ENCODE measurements around the gene RBBP7.

RBBP7 gene

DNA sequence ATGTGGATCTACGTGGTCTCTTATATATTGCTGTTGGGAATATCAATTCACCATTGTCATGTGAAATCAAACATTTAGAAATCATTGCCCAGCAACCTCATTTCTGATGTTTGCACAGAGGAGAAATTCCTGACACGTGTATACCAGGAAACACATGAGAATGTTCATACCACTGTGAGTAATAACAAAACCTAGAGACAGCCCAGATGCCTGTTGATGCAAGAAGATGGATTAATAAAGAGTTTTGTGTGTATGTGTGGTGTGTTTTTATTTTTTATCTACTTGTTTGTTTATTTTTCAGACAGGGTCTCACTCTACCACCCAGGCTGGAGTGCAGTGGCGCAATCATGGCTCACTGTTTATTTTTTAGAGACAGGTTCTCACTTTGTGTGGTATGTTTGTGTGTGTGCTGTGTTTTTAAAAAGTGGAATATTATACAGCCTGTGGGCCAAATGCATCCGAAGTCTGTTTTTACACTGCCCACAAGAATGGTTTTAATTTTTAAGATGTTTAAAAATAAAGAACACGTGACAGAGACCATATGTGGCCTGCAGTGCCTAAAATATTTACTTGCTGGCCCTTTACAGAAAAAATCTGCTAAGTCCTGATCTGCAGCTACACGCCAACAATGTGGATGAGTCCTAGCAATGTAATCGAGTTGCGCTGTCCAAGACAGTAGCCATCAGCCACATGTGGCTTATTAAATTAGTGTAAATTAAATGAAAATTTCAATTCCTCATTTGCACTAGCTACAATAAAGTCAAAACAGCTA, 44.7 kb downstream of the RBBP7 start:
- DNase-seq: no peak

DNA sequence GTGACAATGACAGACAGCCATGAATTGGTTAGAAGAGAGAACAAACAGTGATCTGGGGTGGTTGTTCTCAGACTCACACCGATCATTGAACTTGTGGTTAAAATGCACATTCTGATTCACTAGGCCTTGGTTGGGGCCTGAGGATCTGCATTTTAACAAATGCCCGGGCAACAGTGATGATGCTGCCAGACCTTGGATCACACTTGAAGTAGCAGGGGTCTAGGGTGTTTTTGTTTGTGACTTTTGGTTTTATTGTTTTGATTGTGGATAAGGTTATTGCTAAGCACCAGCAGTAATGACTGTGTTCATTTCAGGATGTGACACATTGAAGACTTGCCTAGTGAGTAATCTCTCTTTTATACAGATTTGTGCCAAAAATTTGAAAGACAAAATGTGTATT, 47.4 kb downstream of the RBBP7 start:
- no peak for DNase-seq

DNA sequence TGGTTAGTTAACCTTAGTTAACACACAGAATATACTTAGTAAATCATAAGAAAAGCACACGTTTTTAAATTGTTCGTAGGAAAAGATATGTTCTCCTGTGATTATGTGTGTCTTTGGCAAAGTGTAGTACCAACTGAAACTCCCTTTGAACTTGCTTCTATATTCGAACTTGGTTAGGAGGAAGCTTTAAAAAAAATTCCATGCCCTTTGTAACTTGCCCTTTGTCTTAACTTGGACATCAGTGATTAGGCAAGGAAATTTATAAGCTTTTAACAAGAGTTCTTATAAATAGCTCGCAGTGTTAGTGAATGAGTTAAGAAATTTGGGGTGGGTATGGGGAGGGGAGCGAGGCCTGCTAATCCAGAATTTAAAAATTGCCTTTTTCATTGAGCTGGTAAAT, 50.5 kb downstream of the RBBP7 start:
- no peak for DNase-seq

DNA sequence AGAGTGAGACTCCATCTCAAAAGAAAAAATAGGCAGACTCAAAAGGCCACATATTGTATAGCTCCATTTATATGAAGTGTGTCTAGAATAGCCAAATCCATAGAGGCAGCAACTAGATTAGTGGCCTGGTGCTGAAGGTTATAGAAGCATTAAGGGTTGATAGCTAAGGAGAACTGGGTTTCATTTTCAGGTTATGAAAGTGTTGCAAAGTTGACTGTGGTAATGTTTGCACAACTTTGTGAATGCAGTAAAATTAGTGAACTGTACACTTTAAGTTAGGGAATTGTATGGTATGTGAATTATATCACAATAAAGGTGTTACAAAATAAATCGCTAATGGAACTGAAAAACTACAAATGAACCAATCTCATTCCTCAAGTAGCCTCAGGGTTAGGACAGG, 55.6 kb downstream of the RBBP7 start:
- DNase-seq: no peak

DNA sequence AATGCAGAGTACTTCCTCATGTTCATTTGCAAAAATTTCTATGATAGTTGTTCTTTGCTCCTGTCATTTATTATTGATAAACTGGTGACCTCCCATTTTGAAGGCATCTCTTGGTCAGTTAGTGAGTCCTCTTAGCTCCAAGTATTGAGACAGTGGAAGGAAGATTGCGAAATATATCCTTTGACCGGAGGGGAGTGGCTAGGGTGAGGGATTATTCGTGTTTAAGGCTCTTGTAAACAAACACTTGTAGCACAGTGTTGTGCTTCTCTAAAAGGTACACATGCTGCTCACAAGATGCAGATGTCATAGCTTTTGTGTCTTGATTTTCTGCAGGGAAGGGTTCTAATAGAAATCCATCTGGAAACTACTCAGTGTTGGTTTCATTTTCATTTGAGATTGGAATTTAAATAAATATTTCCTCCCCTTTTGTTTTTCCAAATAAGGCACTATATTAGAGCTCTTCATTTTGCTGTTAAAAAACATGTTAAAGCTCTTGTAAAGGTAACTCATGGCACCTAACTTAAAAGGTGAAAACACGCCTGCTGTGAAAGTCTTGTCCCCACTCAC, 62.1 kb downstream of the RBBP7 start:
- DNase-seq: no peak

DNA sequence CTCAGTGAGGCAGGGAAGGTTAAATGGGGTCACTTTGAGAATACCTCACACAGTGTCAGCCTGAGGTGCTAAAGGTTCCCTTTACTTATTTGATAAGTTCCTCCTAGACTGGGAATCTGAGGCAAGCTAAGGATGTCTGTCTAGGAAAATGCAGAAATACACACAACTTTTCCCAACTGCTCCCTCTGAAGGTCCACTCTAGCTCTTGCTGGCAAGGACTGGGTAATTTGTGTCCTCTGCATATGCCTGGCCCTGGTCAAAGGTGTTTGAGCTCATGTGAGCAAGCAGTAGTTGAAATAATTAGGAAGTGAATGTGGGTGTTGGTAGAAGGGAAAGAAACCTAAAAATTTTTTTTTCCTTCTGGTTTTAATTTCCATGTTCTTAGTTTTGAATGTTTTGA, 62.6 kb downstream of the RBBP7 start:
- no peak for DNase-seq

DNA sequence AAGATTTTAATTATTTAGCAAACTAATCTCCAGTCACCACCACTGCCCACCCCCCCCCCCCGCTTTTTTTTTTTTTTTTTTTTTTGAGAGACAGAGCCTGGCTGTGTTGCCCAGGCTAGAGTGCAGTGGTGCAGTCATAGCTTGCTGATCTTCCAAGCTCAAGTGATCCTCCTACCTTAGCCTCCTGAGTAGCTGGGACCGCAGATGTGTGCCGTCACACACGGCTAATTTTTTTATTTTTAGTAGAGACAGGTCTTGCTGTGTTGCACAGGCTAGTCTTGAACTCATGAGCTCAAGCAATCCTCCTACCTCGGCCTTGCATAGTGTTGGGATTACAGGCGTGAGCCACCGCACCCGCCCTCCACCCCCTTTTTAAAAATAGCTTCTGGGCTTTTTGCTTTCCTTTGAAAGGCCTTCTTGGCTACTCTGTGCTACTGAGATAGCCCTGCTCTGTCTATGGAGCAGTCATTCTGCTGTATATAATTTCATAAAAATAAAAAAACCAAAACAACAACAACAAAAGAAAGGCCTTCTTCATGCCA, 65.2 kb downstream of the RBBP7 start:
- no peak for DNase-seq

DNA sequence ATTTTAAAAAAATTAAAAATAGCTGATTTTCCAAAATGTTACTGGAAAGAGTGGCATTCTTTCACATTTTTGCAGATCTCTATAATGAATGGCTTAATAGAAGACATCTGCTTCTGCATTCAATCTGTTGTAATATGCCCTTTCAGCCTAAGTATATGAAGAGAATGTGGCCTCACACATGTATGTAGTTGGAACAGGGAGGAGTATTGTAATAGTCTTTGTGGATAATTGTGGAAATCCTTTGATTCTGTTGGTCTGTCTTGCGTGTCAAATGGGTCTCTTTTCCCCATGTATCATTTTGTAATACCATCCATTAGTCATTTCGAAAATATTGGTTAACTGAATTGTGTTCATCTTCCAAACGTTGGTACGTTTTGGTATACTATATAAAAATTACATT, 72.3 kb downstream of the RBBP7 start:
- DNase-seq: no peak

DNA sequence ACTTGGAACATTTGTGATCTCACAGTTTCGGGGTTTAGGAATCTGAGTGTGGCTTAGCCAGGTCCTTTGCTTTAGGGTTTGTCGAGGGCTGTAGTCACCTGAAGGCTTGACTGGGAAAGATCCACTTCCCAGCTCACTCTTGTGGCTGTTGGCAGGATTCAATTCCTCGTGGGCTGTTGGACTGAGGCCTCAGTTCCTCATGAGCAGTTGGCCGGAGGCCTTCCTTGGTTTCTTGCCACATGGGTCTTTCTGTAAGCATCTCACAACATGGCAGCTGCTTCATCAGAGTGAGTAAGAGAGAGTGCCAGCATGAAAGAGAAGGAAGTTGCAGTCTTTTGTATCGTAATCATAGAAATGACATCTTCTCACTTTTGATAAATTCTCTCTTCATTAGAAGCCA, 72.8 kb downstream of the RBBP7 start:
- DNase-seq: no peak

DNA sequence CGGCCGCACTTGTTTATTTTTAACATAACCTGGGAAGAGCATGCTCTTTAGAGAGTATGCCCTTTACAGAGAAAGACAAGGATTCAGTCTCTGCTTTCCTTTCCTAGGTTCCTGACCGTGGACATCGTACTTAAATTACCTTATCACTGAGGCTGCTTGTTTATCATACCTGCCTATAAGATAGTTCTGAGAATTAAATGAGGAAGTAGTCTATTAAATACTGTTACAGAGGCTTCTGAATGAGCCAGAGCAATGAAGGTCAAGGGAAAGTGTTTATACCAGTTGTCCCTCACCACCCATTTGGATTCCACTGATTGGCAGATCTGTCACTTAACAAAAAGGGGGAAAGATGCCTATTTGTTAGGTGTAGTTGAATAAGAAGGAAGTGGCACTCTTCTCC, 73.9 kb downstream of the RBBP7 start:
- no peak for DNase-seq
